ENCODE results near the gene HRNR. TPM values are rescaled to one million over a fixed set of nuclear protein-coding genes. Genes with fewer than 3 reads are reported as not detected.

HRNR gene
- total RNA-seq, 1 experiment from 2014 or later, result not detected

DNA sequence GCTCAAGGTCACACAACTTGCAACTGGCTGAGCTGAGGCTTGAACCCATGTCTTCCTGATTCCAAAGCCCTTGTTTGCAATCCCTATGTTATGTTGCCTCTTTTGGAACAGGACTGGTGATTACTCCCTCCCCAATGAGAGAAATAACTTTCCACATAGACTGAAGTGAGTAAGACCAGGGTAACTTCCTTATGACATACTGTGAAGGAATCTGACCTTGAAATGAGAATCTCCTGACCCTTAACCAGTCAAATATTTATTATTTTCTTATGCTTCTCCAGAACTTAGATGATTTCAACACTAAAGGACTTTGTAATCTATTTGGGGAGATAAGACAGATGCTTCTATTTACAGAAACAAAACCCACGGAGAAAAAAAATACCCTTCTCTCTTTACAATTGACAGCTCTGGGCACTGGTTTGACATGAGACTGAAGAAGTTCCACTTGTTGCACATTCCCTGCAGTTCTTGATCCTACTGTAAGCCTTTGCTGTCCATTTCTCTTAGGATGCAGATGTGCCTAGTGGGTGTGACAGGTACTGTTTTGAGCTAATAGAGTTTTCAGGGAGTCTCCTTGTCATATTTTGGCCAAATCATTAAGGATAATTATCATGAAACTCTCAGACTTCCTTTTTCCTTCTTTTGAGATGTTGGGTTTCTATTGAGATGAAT, 61.1 kb downstream of the HRNR start:
- Mint-ChIP-seq H3K27me3 (ENCODE audit: unreplicated experiment) (peaks cover 29% of the 10 kb centered on the region), H3K4me1 (ENCODE audit: low read depth, unreplicated experiment) (peaks cover 25% of the 10 kb centered on the region)
- CTCF ChIA-PET, result interaction anchor here (0.8 to 1.1 kb wide), 2 partner anchors 12 to 19 kb away, joined by 3 read pairs; no protein-coding TSS in a partner anchor

More for the DNA sequence above, 61.1 kb downstream of the HRNR start:
- no peaks in the 10 kb centered on the region for H3K36me3 Mint-ChIP-seq (ENCODE audit: insufficient read depth, unreplicated experiment)
- BruUV-seq (replicated peaks), result no TSS peak
- no peak overlapping the region for H3K4me3 Mint-ChIP-seq (ENCODE audit: low read depth, unreplicated experiment)
- no peak for DNase-seq
- no peak overlapping the region for H3K27ac Mint-ChIP-seq (ENCODE audit: unreplicated experiment)
- H3K9me3 Mint-ChIP-seq (ENCODE audit: low read depth, unreplicated experiment), result no peaks in the 10 kb centered on the region
- TF ChIP-seq, protein P1, sequence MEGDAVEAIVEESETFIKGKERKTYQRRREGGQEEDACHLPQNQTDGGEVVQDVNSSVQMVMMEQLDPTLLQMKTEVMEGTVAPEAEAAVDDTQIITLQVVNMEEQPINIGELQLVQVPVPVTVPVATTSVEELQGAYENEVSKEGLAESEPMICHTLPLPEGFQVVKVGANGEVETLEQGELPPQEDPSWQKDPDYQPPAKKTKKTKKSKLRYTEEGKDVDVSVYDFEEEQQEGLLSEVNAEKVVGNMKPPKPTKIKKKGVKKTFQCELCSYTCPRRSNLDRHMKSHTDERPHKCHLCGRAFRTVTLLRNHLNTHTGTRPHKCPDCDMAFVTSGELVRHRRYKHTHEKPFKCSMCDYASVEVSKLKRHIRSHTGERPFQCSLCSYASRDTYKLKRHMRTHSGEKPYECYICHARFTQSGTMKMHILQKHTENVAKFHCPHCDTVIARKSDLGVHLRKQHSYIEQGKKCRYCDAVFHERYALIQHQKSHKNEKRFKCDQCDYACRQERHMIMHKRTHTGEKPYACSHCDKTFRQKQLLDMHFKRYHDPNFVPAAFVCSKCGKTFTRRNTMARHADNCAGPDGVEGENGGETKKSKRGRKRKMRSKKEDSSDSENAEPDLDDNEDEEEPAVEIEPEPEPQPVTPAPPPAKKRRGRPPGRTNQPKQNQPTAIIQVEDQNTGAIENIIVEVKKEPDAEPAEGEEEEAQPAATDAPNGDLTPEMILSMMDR (IDR thresholded peaks at IDR 0.05; ENCODE audit: unreplicated experiment), result no peak
- intact Hi-C loops (cut with micrococcal nuclease; ENCODE audit: unreplicated experiment), result no loop called here

Other genes with a start within 250 kb of the HRNR start
- 882 and 921 TPM in 2 replicates for gene S100A10, start 230.3 kb downstream of the HRNR start, total RNA-seq (2022)
- 1,217 and 1,326 TPM in 2 replicates for gene S100A11, start 187.2 kb downstream of the HRNR start, total RNA-seq (2022)
- not detected in 2 replicates for gene TCHHL1, start 135.1 kb downstream of the HRNR start, total RNA-seq (2022)
- 0.07 TPM in 1 of 2 replicates, not detected in the other for gene TCHH, start 108.7 kb downstream of the HRNR start, total RNA-seq (2022)
- gene RPTN, start 65.0 kb downstream of the HRNR start, total RNA-seq (2022), result not detected in 2 replicates
- not detected in 2 replicates for gene FLG, start 101.0 kb upstream of the HRNR start, total RNA-seq (2022)
- gene FLG2, start 135.8 kb upstream of the HRNR start, total RNA-seq (2022), result not detected in 2 replicates
- gene CRNN, start 190.1 kb upstream of the HRNR start, total RNA-seq (2022), result not detected in 2 replicates